GM12872 (cell line): ENCODE results near the gene SMOC1.

ENCODE experiments used
- TF ChIP-seq, protein P1 (sequence below): IDR thresholded peaks from 3 replicates; pipeline ENCODE4 v1.5.1; 2011; ENCODE audit warnings: low read depth, mild to moderate bottlenecking, low read length, moderate library complexity; ENCODE audit not compliant: insufficient read depth

Gene SMOC1

DNA sequence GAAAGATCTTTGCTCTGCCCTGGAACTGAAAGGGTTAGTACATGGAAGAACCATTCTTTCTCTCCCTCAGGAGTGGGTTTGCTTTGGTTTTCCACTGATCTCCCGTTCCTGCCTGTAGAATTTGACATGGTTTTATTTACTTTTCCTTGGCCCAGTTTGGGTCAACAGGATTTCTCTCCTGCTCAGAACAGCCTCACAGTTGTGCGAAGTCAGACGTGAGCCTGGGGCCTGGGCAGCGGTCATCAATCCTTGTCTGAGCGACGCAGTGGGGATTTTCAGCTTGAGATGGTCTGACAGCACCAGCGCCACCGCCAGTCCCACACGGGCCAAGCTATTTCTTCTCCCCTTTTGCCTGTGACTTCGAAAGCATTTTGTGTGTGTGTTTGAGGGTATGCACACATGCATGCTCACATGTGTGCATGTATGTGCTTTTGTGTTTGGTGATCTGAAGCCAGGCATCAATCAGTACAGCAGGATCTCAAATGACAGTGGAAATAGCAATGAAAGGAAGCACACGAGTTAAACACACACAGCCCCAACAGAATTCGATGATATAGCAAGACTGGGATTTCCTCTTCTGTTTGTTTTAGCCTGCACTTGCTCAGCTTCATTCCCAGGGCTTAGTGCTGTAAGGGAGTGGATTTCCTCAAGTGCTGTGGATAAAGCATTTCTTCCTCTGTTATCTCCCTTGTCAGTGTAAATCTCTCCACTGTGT is 58.3 kb downstream of the SMOC1 start:
- TF ChIP-seq, protein P1, sequence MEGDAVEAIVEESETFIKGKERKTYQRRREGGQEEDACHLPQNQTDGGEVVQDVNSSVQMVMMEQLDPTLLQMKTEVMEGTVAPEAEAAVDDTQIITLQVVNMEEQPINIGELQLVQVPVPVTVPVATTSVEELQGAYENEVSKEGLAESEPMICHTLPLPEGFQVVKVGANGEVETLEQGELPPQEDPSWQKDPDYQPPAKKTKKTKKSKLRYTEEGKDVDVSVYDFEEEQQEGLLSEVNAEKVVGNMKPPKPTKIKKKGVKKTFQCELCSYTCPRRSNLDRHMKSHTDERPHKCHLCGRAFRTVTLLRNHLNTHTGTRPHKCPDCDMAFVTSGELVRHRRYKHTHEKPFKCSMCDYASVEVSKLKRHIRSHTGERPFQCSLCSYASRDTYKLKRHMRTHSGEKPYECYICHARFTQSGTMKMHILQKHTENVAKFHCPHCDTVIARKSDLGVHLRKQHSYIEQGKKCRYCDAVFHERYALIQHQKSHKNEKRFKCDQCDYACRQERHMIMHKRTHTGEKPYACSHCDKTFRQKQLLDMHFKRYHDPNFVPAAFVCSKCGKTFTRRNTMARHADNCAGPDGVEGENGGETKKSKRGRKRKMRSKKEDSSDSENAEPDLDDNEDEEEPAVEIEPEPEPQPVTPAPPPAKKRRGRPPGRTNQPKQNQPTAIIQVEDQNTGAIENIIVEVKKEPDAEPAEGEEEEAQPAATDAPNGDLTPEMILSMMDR = no peak

DNA sequence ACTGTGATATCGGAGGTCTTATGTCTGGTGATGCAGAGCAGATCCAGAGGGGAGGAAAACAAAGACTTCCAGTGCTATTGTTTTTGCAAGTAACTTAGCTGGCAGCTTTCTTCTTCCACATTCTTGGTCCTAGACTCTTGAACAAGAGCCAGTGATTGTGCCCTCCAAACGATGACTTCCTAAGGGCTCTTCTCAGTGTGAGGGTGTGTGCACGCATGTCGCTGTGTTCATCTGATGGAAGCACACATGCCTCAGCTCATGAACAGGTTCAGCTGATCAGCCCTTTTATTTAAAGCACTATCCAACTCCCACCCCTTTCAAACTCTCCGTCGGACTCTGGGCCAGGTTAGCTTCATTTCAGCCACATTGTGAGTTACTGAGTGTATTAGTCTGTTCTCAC is 59.5 kb downstream of the SMOC1 start:
- TF ChIP-seq, protein P1 = no peak

DNA sequence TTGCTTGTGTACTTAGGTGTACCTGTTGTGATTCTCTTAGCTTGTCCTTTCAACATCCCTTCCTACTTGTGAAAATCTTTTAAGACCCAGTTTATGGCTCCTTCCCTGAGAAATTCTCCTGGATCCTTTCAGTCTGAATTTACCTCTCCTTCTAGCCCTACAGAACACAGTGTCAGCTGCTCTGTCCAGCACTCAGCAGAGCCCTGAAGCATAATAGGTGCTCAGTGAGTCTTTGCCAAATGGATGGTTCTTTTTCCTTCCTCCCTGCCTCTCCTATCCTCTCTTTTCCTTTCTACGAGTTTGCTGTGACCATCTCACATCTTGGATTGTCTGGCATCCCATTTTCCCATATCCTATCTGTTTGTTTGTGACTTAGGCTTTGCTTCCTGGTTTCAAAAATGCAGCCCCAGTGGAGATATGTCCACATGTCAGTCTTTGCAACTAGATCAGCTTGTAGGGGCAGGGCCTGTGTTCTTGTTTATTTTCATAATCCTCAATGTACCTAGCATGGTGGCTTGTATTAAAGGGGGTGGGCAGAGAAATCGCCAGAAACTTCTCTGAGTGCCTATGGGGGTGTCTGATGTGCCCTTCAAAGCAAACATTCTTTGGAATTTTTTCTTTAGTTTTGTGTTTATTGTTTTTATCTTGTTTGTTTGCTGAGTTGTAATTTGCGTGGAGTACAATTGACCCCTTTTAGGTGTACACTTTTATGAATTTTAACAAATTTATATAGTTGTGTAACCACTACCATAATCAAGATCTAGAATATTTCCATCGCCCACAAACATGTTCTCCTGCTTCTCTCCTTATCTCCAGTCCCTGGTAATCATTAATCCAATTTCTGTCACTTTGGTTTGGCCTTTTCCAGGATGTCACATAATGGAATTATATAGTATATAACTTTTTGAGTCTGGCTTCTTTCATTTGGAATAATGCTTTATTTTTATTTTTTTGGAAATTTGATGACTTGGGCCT is 62.8 kb downstream of the SMOC1 start:
- TF ChIP-seq, protein P1 = no peak

DNA sequence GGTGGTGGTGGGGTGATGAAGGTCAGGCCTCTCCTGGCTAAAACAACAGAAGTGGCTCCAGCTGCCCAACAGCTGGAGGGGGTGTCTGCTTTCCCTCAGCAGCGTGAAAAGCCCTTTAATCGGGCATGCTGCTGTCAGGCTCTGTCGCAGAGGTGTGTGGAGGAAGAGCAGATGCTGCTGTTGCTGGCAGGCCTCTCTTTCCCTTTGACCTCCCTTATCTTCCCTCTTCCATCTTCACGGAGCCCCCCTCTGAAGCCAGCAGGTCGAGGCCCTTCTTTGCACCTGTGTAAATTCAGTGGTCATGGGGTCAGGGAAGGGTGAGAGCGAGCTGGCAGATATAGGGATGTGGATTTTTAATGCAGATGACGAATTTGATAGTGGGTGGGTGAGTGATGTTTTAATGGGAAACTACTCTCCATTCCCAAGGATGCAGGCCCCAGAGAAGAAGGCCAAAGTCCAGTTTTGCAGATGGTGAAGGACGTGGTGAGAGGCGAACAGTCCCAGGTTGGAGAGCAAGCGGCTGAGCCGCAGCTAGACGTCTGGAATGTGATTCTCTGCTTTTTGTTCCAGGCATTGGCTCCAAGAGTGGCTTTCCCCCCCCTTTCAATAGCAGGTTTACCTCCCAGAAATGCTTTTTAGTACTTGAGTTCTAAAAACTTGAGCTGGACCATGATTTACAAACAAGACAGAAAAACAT is 64.0 kb downstream of the SMOC1 start:
- TF ChIP-seq, protein P1 = no peak

DNA sequence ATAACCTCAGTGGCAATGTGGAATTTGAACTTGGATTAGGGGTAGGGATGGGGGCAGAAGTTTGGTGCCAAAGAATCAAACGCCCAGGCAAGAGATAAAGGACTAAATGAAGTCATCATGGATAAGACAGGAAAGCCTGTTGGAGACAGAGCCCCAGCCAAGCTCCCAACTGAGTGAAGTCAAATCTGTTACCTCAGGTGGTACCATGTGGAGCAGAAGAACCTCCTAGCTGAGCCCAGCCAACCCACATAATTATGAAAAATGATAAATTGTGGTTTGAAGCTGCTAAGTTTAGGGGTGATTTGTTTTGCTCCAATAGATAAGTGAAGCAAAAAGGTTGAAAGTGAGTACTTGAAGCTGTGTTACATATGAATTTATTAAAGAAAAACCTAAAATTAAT is 66.1 kb downstream of the SMOC1 start:
- TF ChIP-seq, protein P1 = no peak

DNA sequence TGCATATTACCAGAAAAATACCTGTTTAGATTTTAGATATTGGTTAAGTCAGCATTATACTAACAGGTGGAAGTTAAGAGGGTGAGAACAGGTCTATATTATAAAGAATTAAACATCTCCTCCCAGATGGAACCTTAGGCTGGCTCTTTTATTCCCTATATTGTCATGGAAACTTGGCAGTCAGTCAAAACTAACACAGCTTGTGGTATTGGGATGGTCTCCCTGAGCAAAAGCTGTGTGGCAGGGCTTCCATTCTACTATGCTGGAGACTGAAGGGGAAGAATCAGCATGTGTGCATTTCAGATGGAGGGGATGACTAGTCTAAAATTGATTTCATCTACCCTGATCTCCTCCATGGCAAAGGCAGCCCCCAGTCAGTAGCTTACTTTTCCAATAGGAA is 66.7 kb downstream of the SMOC1 start:
- TF ChIP-seq, protein P1 = no peak

DNA sequence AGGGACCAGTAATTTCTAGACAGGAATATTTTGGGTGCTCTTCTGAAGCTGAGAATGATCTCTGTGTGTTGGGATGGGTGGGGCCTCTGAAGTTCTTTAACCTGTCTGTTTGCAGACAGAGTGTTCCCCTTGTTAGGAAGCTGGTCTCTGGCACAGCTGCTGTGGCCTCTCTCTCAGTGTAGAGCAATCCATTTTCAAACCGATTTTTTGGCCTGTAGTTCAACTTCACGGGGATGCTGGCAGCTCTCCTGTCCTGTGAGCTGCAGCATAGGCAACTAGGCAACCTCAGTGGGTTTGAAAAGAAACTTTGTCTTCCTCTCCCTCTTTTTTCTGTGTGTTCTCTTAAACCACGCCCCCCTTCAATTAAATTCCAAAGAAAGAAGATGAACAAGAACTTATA is 69.1 kb downstream of the SMOC1 start:
- TF ChIP-seq, protein P1 = no peak
